UCSD-AML1 (cell line): ENCODE measurements around the gene MED27.

ENCODE experiments used
- DNase-seq: peaks from one replicate; lab custom pipeline; 2025; ENCODE audit not compliant: unreplicated experiment; lab: John Stamatoyannopoulos, UW

Gene MED27

GRCh38 chr9:131976157-131977108 is 103.2 kb downstream of the MED27 start:
- no peak for DNase-seq

- no peak for DNase-seq
Measured at GRCh38 chr9:131972889-131973288, 106.8 kb downstream of the MED27 start.

GRCh38 chr9:131971482-131972074 is 108.1 kb downstream of the MED27 start:
- DNase-seq: no peak

- DNase-seq: no peak
Measured at GRCh38 chr9:131969469-131969989, 110.1 kb downstream of the MED27 start.

- DNase-seq: no peak
Measured at GRCh38 chr9:131968632-131969031, 111.0 kb downstream of the MED27 start.

GRCh38 chr9:131965841-131966240 is 113.8 kb downstream of the MED27 start:
- DNase-seq: no peak

GRCh38 chr9:131965103-131965502 is 114.6 kb downstream of the MED27 start:
- no peak for DNase-seq

GRCh38 chr9:131963072-131964030 is 116.3 kb downstream of the MED27 start:
- DNase-seq: no peak

- DNase-seq: no peak
Measured at GRCh38 chr9:131961496-131961880, 118.2 kb downstream of the MED27 start.

- DNase-seq: no peak
Measured at GRCh38 chr9:131960851-131961495, 118.7 kb downstream of the MED27 start.

GRCh38 chr9:131960311-131960710 is 119.4 kb downstream of the MED27 start:
- no peak for DNase-seq

- no peak for DNase-seq
Measured at GRCh38 chr9:131959887-131960286, 119.8 kb downstream of the MED27 start.

GRCh38 chr9:131959056-131959455 is 120.6 kb downstream of the MED27 start:
- DNase-seq: no peak

GRCh38 chr9:131954299-131954698 is 125.4 kb downstream of the MED27 start:
- no peak for DNase-seq

GRCh38 chr9:131951905-131952304 is 127.8 kb downstream of the MED27 start:
- no peak for DNase-seq

- DNase-seq: no peak
Measured at GRCh38 chr9:131951155-131951554, 128.5 kb downstream of the MED27 start.

GRCh38 chr9:131950487-131950886 is 129.2 kb downstream of the MED27 start:
- no peak for DNase-seq

GRCh38 chr9:131946180-131946579 is 133.5 kb downstream of the MED27 start:
- no peak for DNase-seq

- DNase-seq: no peak
Measured at GRCh38 chr9:131943351-131943841, 136.3 kb downstream of the MED27 start.

- no peak for DNase-seq
Measured at GRCh38 chr9:131942146-131942720, 137.4 kb downstream of the MED27 start.
